Activated CD4-positive, alpha-beta T cell treated with anti-CD3 and anti-CD28 coated beads, Interleukin-2, amount 10 ng/mL, durations not matched to agents 7 days and 5 days (primary cell): ENCODE measurements around the gene NAA30. TPM values are rescaled to one million over a fixed set of nuclear protein-coding genes. Genes with fewer than 3 reads are reported as not detected.

ENCODE experiments used
- CTCF ChIA-PET: fragments of 350-600 bp; sonication (Branson Sonifier 250); formaldehyde crosslinking; loops from one replicate; lab custom pipeline; 2021; ENCODE audit warnings: antibody characterized with exemption; lab: Charles Lee
- POLR2A ChIA-PET: fragments of 350-600 bp; sonication (Branson Sonifier 250); formaldehyde crosslinking; loops from one replicate; lab custom pipeline; 2021; ENCODE audit warnings: antibody characterized with exemption; lab: Charles Lee
- DNase-seq: peaks from one replicate; pipeline ENCODE4 v3.0.0-alpha.2; 2020
- H3K27ac Mint-ChIP-seq: one replicate; pipeline ENCODE4 v1.8.0; 2021; ENCODE audit warnings: mild to moderate bottlenecking, moderate library complexity, mixed read lengths
- H3K27me3 Mint-ChIP-seq: one replicate; pipeline ENCODE4 v1.8.0; 2021; ENCODE audit warnings: mixed read lengths
- H3K36me3 Mint-ChIP-seq: one replicate; pipeline ENCODE4 v1.8.0; 2021; ENCODE audit warnings: low read depth, mixed read lengths
- H3K4me1 Mint-ChIP-seq: one replicate; pipeline ENCODE4 v1.8.0; 2021; ENCODE audit warnings: mixed read lengths
- H3K4me3 Mint-ChIP-seq: one replicate; pipeline ENCODE4 v1.8.0; 2021; ENCODE audit warnings: mild to moderate bottlenecking, moderate library complexity, mixed read lengths
- H3K9me3 Mint-ChIP-seq: one replicate; pipeline ENCODE4 v1.8.0; 2021; ENCODE audit warnings: mixed read lengths
- total RNA-seq, 2 experiments: library from RNA; stranded (reverse); gene quantifications; one replicate each; pipeline ENCODE4 v1.2.3, GENCODE V29; 2021

Gene NAA30
- total RNA-seq, 2 experiments from 2014 or later, result 16.3 to 18.2 TPM

GRCh38 chr14:57402173-57402852 lies 11.9 kb downstream of the NAA30 start:
- CTCF ChIA-PET, result interaction anchor here (0.7 kb wide), 1 partner anchor 120 kb away, joined by 5 read pairs; no protein-coding TSS in a partner anchor
- Mint-ChIP-seq H3K27ac (no peak overlapping the region), H3K36me3 (peaks cover 28% of the 10 kb centered on the region), H3K4me3 (peak overlapping the region; percentile 28), H3K4me1 (peaks cover 14% of the 10 kb centered on the region), H3K27me3 (no peaks in the 10 kb centered on the region), H3K9me3 (no peaks in the 10 kb centered on the region)
- POLR2A ChIA-PET, result no interaction called here
- no peak for DNase-seq

GRCh38 chr14:57403521-57403864 lies 13.1 kb downstream of the NAA30 start:
- H3K27ac Mint-ChIP-seq, result no peak overlapping the region
- H3K4me1 Mint-ChIP-seq, result peaks cover 14% of the 10 kb centered on the region
- CTCF ChIA-PET, result interaction anchor here (0.6 kb wide), 1 partner anchor 749 kb away, joined by 3 read pairs; no protein-coding TSS in a partner anchor
- H3K27me3 Mint-ChIP-seq, result no peaks in the 10 kb centered on the region
- no peak overlapping the region for H3K4me3 Mint-ChIP-seq
- POLR2A ChIA-PET, result no interaction called here
- H3K36me3 Mint-ChIP-seq, result peaks cover 35% of the 10 kb centered on the region
- no peak for DNase-seq
- H3K9me3 Mint-ChIP-seq, result no peaks in the 10 kb centered on the region

- POLR2A ChIA-PET, result no interaction called here
- no peak overlapping the region for H3K4me3 Mint-ChIP-seq
- H3K9me3 Mint-ChIP-seq, result no peaks in the 10 kb centered on the region
- no peak for DNase-seq
- H3K27me3 Mint-ChIP-seq, result no peaks in the 10 kb centered on the region
- H3K36me3 Mint-ChIP-seq, result peaks cover 37% of the 10 kb centered on the region
- peaks cover 12% of the 10 kb centered on the region for H3K4me1 Mint-ChIP-seq
- no peak overlapping the region for H3K27ac Mint-ChIP-seq
- CTCF ChIA-PET, result no interaction called here
These were observed 15.2 kb downstream of the NAA30 start for GRCh38 chr14:57405562-57405961.

DNA sequence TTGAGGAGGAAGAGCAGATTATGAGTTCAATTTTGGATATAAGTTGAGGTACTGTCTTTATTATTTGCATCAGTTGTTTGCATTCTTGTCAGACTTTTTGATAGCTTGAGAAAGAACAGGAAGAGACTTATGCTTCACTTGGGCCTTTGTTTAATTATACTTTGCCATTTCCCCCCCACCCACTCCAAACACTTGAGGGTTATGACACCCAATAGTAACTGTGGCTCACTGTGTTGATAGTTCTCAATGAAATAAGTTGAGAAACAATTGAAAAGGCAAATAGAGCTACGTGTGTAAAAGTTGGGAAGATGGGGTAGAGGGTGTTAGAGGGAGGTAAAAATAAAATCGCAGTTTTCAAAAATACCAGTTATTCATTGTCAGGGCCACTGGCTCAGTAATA lies 17.7 kb downstream of the NAA30 start:
- H3K4me1 Mint-ChIP-seq, result peaks cover 10% of the 10 kb centered on the region
- POLR2A ChIA-PET, result no interaction called here
- DNase-seq, result no peak
- H3K36me3 Mint-ChIP-seq, result peaks cover 42% of the 10 kb centered on the region
- no peaks in the 10 kb centered on the region for H3K27me3 Mint-ChIP-seq
- no peak overlapping the region for H3K27ac Mint-ChIP-seq
- CTCF ChIA-PET, result no interaction called here
- H3K9me3 Mint-ChIP-seq, result no peaks in the 10 kb centered on the region
- no peak overlapping the region for H3K4me3 Mint-ChIP-seq

DNA sequence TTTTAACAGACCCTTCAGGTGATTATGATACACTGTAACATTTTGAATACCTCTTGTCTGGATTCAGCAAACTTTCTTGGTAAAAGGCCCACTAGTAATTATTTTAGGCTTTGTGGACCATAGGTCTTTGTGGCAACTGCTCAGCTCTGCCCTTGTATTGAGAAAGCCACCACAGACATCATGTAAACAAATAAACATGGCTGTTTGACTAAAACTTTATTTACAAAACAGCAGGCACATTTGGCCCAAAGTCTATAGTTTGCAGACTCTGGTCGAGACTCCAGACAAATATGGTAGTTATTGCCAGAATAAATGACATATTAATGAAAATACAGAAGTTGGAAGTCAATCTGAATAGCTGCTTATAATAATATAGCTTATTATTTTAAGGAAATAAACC lies 18.2 kb downstream of the NAA30 start:
- Mint-ChIP-seq H3K27ac (no peak overlapping the region), H3K36me3 (peaks cover 40% of the 10 kb centered on the region), H3K27me3 (no peaks in the 10 kb centered on the region), H3K9me3 (no peaks in the 10 kb centered on the region), H3K4me3 (no peak overlapping the region), H3K4me1 (peaks cover 8% of the 10 kb centered on the region)
- CTCF ChIA-PET, result no interaction called here
- POLR2A ChIA-PET, result no interaction called here
- no peak for DNase-seq

GRCh38 chr14:57412341-57412740 lies 22.0 kb downstream of the NAA30 start:
- Mint-ChIP-seq H3K4me3 (no peak overlapping the region), H3K27ac (no peak overlapping the region), H3K36me3 (peaks cover 30% of the 10 kb centered on the region), H3K4me1 (peaks cover 6% of the 10 kb centered on the region), H3K27me3 (no peaks in the 10 kb centered on the region), H3K9me3 (no peaks in the 10 kb centered on the region)
- POLR2A ChIA-PET, result no interaction called here
- no peak for DNase-seq
- CTCF ChIA-PET, result no interaction called here

DNA sequence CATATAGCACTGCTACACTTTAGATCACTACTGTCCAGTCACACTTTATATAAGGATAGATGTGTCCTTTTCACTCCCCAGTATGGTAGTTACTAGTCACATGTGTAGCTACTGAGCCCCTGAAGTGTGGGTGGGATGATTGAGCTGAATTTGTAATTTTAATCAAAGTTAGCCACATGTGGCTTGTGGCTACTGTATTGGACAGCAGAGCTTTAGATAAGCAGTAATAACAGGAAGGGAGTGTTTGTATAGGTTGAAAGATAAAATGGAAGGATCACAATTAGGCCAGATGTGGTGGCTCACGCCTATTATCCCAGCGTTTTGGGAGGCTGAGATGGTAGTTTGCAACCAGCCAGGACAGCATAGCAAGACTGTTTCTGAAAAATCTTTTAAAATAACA lies 23.5 kb downstream of the NAA30 start:
- POLR2A ChIA-PET, result no interaction called here
- Mint-ChIP-seq H3K36me3 (peaks cover 22% of the 10 kb centered on the region), H3K9me3 (no peaks in the 10 kb centered on the region), H3K4me1 (peaks cover 6% of the 10 kb centered on the region), H3K27ac (no peak overlapping the region), H3K4me3 (no peak overlapping the region), H3K27me3 (no peaks in the 10 kb centered on the region)
- CTCF ChIA-PET, result no interaction called here
- no peak for DNase-seq

GRCh38 chr14:57417228-57417627 lies 26.8 kb downstream of the NAA30 start:
- H3K4me3 Mint-ChIP-seq, result no peak overlapping the region
- no peak overlapping the region for H3K27ac Mint-ChIP-seq
- DNase-seq, result no peak
- no peaks in the 10 kb centered on the region for H3K9me3 Mint-ChIP-seq
- ChIA-PET CTCF (no interaction called here), POLR2A (no interaction called here)
- no peaks in the 10 kb centered on the region for H3K27me3 Mint-ChIP-seq
- H3K36me3 Mint-ChIP-seq, result peaks cover 4% of the 10 kb centered on the region
- peaks cover 5% of the 10 kb centered on the region for H3K4me1 Mint-ChIP-seq

DNA sequence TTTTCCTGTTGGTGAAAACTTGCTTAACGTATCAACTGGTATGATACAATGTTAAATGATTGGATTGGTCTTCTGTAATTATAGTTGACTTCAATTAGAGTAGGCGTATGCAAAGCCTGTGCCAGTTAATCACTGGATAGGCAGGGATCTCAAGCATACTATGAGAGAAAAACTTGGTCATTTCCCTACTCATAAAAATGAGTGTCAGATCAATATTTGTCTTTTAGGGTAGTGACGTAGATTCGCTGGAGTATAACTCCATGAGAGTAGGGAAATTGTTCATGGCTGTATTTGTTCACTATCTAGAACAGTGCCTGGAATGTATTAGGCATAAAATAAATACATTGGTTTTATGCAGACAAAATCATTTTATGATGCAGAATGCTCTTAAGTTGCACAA lies 28.6 kb downstream of the NAA30 start:
- H3K36me3 Mint-ChIP-seq, result no peaks in the 10 kb centered on the region
- no peaks in the 10 kb centered on the region for H3K9me3 Mint-ChIP-seq
- no peaks in the 10 kb centered on the region for H3K27me3 Mint-ChIP-seq
- H3K27ac Mint-ChIP-seq, result no peak overlapping the region
- DNase-seq, result no peak
- no peak overlapping the region for H3K4me3 Mint-ChIP-seq
- CTCF ChIA-PET, result no interaction called here
- POLR2A ChIA-PET, result no interaction called here
- no peaks in the 10 kb centered on the region for H3K4me1 Mint-ChIP-seq

DNA sequence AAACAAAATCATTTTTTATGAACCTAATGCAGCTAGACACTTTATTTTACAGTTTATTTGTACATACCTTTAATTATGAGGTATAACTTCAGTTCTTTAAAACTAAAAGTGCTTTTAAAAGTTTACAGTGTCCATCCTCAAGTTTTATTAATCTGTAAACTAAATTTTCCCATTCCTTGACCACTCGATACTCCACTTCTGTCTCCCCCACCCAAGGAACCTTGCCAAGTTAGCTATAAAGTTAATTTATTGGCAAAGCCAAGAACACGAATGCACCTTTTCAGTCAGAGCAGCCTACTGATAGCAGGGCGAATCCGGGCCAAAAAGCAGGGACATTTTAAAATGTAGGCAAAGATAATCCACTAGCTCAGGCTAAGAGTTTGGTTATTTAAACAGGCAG lies 29.6 kb downstream of the NAA30 start:
- no peak overlapping the region for H3K27ac Mint-ChIP-seq
- no peak for DNase-seq
- ChIA-PET CTCF (no interaction called here), POLR2A (no interaction called here)
- H3K27me3 Mint-ChIP-seq, result no peaks in the 10 kb centered on the region
- H3K9me3 Mint-ChIP-seq, result no peaks in the 10 kb centered on the region
- H3K4me1 Mint-ChIP-seq, result no peaks in the 10 kb centered on the region
- H3K4me3 Mint-ChIP-seq, result no peak overlapping the region
- H3K36me3 Mint-ChIP-seq, result no peaks in the 10 kb centered on the region

- Mint-ChIP-seq H3K36me3 (no peaks in the 10 kb centered on the region), H3K9me3 (no peaks in the 10 kb centered on the region), H3K27me3 (no peaks in the 10 kb centered on the region), H3K4me3 (no peak overlapping the region), H3K4me1 (no peaks in the 10 kb centered on the region), H3K27ac (no peak overlapping the region)
- CTCF ChIA-PET, result no interaction called here
- POLR2A ChIA-PET, result no interaction called here
- DNase-seq, result no peak
These were observed 30.6 kb downstream of the NAA30 start for GRCh38 chr14:57420986-57421385.

GRCh38 chr14:57435923-57436322 lies 45.5 kb downstream of the NAA30 start:
- Mint-ChIP-seq H3K27ac (no peak overlapping the region), H3K4me3 (no peak overlapping the region), H3K27me3 (peaks cover 13% of the 10 kb centered on the region), H3K9me3 (no peaks in the 10 kb centered on the region), H3K36me3 (no peaks in the 10 kb centered on the region), H3K4me1 (no peaks in the 10 kb centered on the region)
- DNase-seq, result no peak
- ChIA-PET CTCF (no interaction called here), POLR2A (no interaction called here)

DNA sequence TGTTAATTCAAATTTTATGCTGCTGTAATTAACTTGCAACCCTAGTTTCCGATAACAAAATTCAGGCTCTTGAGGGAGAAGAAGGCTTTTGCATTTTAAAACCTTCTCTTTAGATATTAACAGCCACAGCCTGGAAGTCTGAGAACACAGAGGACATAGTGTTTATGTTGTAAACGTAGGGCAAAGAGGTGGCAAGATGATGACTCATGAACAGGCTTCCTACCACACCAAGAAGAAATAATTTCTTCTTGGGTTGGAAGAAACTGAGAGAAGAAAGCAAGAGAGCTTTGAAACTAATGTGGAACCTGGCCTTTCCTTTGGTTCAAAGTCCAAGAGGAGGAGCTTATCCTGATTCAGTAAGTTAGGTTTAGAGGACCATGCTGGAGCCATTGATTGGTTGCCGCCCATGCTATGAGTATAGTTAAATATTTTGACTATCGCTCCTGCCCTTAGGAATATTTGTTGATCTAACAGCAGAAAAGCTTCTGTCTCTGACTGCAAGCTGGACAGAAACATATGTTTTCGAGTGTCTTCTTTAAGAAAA lies 71.5 kb downstream of the NAA30 start:
- Mint-ChIP-seq H3K9me3 (no peaks in the 10 kb centered on the region), H3K27me3 (peaks cover 6% of the 10 kb centered on the region), H3K27ac (no peak overlapping the region), H3K4me3 (no peak overlapping the region), H3K36me3 (no peaks in the 10 kb centered on the region), H3K4me1 (no peaks in the 10 kb centered on the region)
- ChIA-PET POLR2A (no interaction called here), CTCF (no interaction called here)
- no peak for DNase-seq

DNA sequence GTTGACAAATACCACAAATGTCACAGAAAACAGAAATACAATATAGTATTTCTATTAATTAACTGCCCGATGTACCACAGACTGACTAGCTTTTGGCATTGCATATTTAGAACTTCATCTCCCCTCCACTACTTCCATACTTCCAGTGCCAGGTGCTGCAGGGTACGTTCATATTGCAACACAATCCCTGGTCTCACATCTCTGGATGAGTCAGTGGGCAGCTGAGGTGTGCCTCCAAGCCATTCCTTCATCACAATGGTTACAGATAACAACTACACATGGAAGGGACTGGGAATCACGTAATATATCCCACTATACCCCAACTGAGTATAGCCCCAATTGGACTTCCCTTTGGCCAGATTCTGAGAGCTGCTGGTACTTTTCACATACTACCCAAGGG lies 72.2 kb downstream of the NAA30 start:
- ChIA-PET POLR2A (no interaction called here), CTCF (no interaction called here)
- Mint-ChIP-seq H3K36me3 (no peaks in the 10 kb centered on the region), H3K27me3 (peaks cover 4% of the 10 kb centered on the region), H3K27ac (no peak overlapping the region), H3K9me3 (no peaks in the 10 kb centered on the region), H3K4me3 (no peak overlapping the region), H3K4me1 (no peaks in the 10 kb centered on the region)
- DNase-seq, result no peak
